ENCODE results near the gene CDC73. TPM values are rescaled to one million over a fixed set of nuclear protein-coding genes. Genes with fewer than 3 reads are reported as not detected.

Gene CDC73
- total RNA-seq (2011; cell fraction: chromatin; rRNA removed; ENCODE audit: low replicate concordance), result 67.4 and 171 TPM in 2 replicates
- total RNA-seq (2011; cell fraction: nucleolus; rRNA removed), result 19.8 and 31.1 TPM in 2 replicates
- total RNA-seq (2011; cell fraction: nucleoplasm; rRNA removed), result 63.6 and 113 TPM in 2 replicates
- total RNA-seq (2014; rRNA removed) (19.0 and 20.1 TPM in 2 replicates), total RNA-seq (2014; rRNA removed; fragmentation: Illumina TruSeq; extraction: Trizol) (30.1 and 33.8 TPM in 2 replicates), total RNA-seq (2015; rRNA removed; fragmentation: Illumina TruSeq; extraction: Trizol) (23.6 and 26.0 TPM in 2 replicates), total RNA-seq (2021) (57.1 and 60.5 TPM in 2 replicates), polyA plus RNA-seq (2011; rRNA removed) (41.3 and 61.7 TPM in 2 replicates), polyA plus RNA-seq (2014; fragmentation: Illumina TruSeq; extraction: Trizol) (35.1 and 42.5 TPM in 2 replicates), polyA plus RNA-seq (2014; fragmentation: Nextera tagmentation; extraction: Ambion mirVana) (10 to 100 TPM; 23.7 to 28.7 TPM), polyA plus RNA-seq (2014; rRNA removed) (28.8 and 30.1 TPM in 2 replicates), polyA minus RNA-seq (2011; rRNA and poly(A)+ RNA removed) (122 and 129 TPM in 2 replicates), Bru-seq, nascent RNA (percentile 94 among the genes with signal in this experiment), BruChase-seq, experiment 1, labeled RNA remaining after a 2-hour chase (percentile 96 among the genes with signal in this experiment), BruChase-seq, experiment 2, labeled RNA remaining after a 6-hour chase (percentile 95 among the genes with signal in this experiment)
- polyA plus RNA-seq (2011; cell fraction: cytosol; rRNA removed), result 7.8 and 13.1 TPM in 2 replicates
- 12.3 and 15.1 TPM in 2 replicates for polyA plus RNA-seq (2011; cell fraction: nucleus; rRNA removed)
- 18.3 and 35.0 TPM in 2 replicates for polyA plus RNA-seq (2012)
- 24.0 and 28.8 TPM in 2 replicates for polyA minus RNA-seq (2011; cell fraction: cytosol; rRNA and poly(A)+ RNA removed)
- 42.7 and 68.6 TPM in 2 replicates for polyA minus RNA-seq (2011; cell fraction: nucleus; rRNA and poly(A)+ RNA removed)
- long read RNA-seq, experiment 1, full-length matches to known transcripts, result 218 of 283 reads
- long read RNA-seq, experiment 1, partial matches to known transcripts, result 30 of 283 reads
- long read RNA-seq, experiment 1, other reads (novel, unspliced or antisense), result 35 of 283 reads
- long read RNA-seq, experiment 2, full-length matches to known transcripts, result 6 of 31 reads
- long read RNA-seq, experiment 2, partial matches to known transcripts, result 4 of 31 reads
- long read RNA-seq, experiment 2, other reads (novel, unspliced or antisense), result 21 of 31 reads
- long read RNA-seq, experiment 3, full-length matches to known transcripts, result 22 of 43 reads
- long read RNA-seq, experiment 3, partial matches to known transcripts, result 15 of 43 reads
- long read RNA-seq, experiment 3, other reads (novel, unspliced or antisense), result 6 of 43 reads

GRCh38 chr1:193121616-193122593, at the start of gene CDC73:
CDC73 (plus strand) TSS chr1:193122031; CDS start chr1:193122201, 170 bp downstream.
- peak within 1 kb of the TSS; percentile 94 to 98 for H3K9ac ChIP-seq (ENCODE audit: insufficient read depth in 1 of 2, low read depth in 2 of 2, low read length in 2 of 2)
- FAIRE-seq (peak; percentile 69), DNase-seq (ENCODE audit: extremely low read depth in 1 of 4, low spot score in 3 of 4) (peak; percentile 95 to 98 (median 96)), ATAC-seq (peak; percentile 82)
- ChIA-PET POLR2A (interaction anchor here (0.6 to 2.6 kb wide), 15 partner anchors 8 to 324 kb away, joined by 3 to 16 read pairs (median 4); partner anchors contain the start of genes GLRX2, RO60 and UCHL5), CTCF (ENCODE audit: low intra/inter-chr PET ratio) (interaction anchor here (0.7 to 1.6 kb wide), 3 partner anchors 52 to 66 kb away, joined by 3 read pairs; no protein-coding TSS in a partner anchor)
- no peaks in the 10 kb centered on the region for H3K9me3 ChIP-seq (replicated peaks; ENCODE audit: control insufficient read depth, insufficient read depth, low read depth, low read length)
- TSS peak; percentile 52 for BruUV-seq (replicated peaks)
- H3K9me1 ChIP-seq (ENCODE audit: control insufficient read depth, insufficient read depth, low read length), result no peaks in the 10 kb centered on the region
- no peaks in the 10 kb centered on the region for H3K27me3 ChIP-seq (ENCODE audit: control insufficient read depth in 2 of 2, insufficient read depth in 2 of 2, low read length in 2 of 2)
- peak within 1 kb of the TSS; percentile 65 for H3K4me3 ChIP-seq
- peak within 1 kb of the TSS; percentile 98 for H3K4me2 ChIP-seq (ENCODE audit: insufficient read depth, low read length)
- peaks cover 29% of the 10 kb centered on the region for H3K36me3 ChIP-seq (ENCODE audit: control insufficient read depth, insufficient read depth, low read length)
- H2AFZ ChIP-seq (ENCODE audit: low read depth, low read length), result peak within 1 kb of the TSS; percentile 98
- in situ Hi-C loops (cut with MboI), result no loop called here
- peaks cover 12 to 21% of the 10 kb centered on the region in 2 experiments; a peak in 4 of 5 replicates for H3K4me1 ChIP-seq (replicated peaks in 1 of 2; ENCODE audit: control insufficient read depth in 2 of 2, insufficient read depth in 2 of 2, low read length in 2 of 2)
- peaks cover 64% of the 10 kb centered on the region for H3K79me2 ChIP-seq (ENCODE audit: control insufficient read depth, insufficient read depth, low read length)
- H3K27ac ChIP-seq (ENCODE audit: extremely low read depth, low read depth, low read length), result peak within 1 kb of the TSS; percentile 97
- intact Hi-C loops (cut with micrococcal nuclease), result loop anchor here (1.0 to 2.0 kb wide), 5 partner anchors 9 to 315 kb away; partner anchors contain the start of genes GLRX2, RO60 and UCHL5
- under 1% methylated on average over 81 of the region's 85 CpGs for WGBS (ENCODE audit: insufficient coverage, low coverage, missing lambda C conversion rate)
- H4K20me1 ChIP-seq (replicated peaks; ENCODE audit: control insufficient read depth, insufficient read depth, low read length), result peaks cover 4% of the 10 kb centered on the region
- TF ChIP-seq, protein P1, sequence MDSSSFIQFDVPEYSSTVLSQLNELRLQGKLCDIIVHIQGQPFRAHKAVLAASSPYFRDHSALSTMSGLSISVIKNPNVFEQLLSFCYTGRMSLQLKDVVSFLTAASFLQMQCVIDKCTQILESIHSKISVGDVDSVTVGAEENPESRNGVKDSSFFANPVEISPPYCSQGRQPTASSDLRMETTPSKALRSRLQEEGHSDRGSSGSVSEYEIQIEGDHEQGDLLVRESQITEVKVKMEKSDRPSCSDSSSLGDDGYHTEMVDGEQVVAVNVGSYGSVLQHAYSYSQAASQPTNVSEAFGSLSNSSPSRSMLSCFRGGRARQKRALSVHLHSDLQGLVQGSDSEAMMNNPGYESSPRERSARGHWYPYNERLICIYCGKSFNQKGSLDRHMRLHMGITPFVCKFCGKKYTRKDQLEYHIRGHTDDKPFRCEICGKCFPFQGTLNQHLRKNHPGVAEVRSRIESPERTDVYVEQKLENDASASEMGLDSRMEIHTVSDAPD (CRISPR knock-in tag; IDR thresholded peaks at IDR 0.05), result no peak
- peak; percentile 85 for TF ChIP-seq ZEB2 (IDR thresholded peaks at IDR 0.05)
- TF ChIP-seq NR3C1 (CRISPR knock-in tag; IDR thresholded peaks at IDR 0.05), result 0 out of 2 replicates have a peak, but pooled peaks have one; percentile 44
- no peak for TF ChIP-seq SMAD2 (IDR thresholded peaks at IDR 0.05; ENCODE audit: low read depth, low read length)
- peak; percentile 75; the same call in 1 of the 2 replicates for TF ChIP-seq ZNF511 (CRISPR knock-in tag; IDR thresholded peaks at IDR 0.05)
- TF ChIP-seq TSC22D4 (tag; IDR thresholded peaks at IDR 0.05), result no peak
- 0 out of 2 replicates have a peak, but pooled peaks have one; percentile 14 for TF ChIP-seq ZNF134 (CRISPR knock-in tag; conservative IDR thresholded peaks at IDR 0.05)
- TF ChIP-seq MAFK (IDR thresholded peaks at IDR 0.05; ENCODE audit: low read length), result peak; percentile 31; the same call in 1 of the 2 replicates
- TF ChIP-seq SMARCA5 (IDR thresholded peaks at IDR 0.05), result peak; percentile 66
- no peak for TF ChIP-seq DLX4 (CRISPR knock-in tag; IDR thresholded peaks at IDR 0.05)
- peak; percentile 93 for TF ChIP-seq MYC (IDR thresholded peaks at IDR 0.05; ENCODE audit: low read depth, low read length)
- TF ChIP-seq MYC (CRISPR knock-in tag; IDR thresholded peaks at IDR 0.05; ENCODE audit: borderline replicate concordance, low read depth), result peak; percentile 48
- peak; percentile 98 for TF ChIP-seq POLR2A (conservative IDR thresholded peaks at IDR 0.05)
- TF ChIP-seq ZBTB1 (CRISPR knock-in tag; IDR thresholded peaks at IDR 0.05; ENCODE audit: borderline replicate concordance, low read depth), result peak; percentile 83; the same call in 1 of the 2 replicates
